ENCODE results near the gene SLC40A1.

Gene SLC40A1

DNA sequence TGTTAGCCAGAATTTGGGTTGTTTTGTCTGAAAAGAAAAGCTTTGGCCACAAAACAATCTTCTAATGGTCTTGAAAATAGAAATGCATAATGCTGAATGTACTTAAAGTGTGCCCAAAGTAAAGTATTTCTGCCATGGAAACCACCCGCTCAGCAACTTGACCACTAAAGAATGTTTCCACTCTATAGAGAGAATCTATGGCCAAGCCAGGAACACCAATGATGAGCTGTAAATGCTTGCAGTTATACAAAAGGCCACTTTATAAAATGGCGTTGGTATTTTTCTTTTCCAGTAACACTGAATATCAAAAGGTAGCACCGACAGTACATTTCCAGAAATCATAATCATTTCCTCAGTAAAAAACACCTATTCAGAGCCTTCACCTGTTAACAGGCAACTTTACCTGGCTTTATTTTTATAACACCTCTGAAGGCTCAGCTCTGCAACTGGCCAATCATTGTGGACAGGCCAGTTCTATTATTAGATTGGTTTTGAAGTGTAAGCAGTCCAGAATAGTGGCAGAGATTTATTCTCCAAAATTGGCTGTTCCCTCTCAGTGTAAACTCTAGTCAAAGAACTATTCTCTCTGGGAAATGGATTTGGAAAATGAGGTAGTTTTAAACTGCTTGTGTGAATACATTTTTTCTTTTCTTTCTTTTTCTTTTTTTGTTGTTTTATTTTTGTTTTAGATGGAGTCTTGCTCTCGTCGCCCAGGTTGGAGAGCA lies 36.1 kb downstream of the SLC40A1 start:
- Histone ChIP-seq H3K27ac (no peak overlapping the region), H3K9me3 (ENCODE audit: low read depth, low read length) (no peaks in the 10 kb centered on the region), H3K36me3 (ENCODE audit: insufficient read depth, low read length) (no peaks in the 10 kb centered on the region), H3K4me3 (no peak overlapping the region), H3K9ac (ENCODE audit: insufficient read length) (no peak overlapping the region)
- no peak for TF ChIP-seq EZH2 (IDR thresholded peaks at IDR 0.05)
- no peak for DNase-seq (ENCODE audit: low read depth, low spot score)

DNA sequence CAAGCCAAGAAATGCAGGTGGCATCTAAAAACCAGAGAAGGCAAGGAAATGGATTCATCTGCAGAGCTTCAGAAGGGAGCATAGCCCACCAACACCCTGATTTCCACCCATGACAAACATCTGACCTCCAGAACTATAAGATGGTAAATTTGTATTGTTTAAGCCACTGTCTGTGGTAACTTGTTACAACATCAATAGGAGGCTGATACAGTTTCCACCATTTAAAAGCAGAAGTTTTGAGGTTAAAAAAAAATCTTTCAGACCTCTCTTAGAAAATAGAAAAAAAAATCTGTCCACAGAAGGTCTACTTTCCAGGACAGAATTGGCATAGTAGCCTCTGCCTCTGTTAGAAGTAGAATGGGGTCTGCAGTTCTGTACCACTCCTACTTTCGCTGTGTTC lies 37.2 kb downstream of the SLC40A1 start:
- DNase-seq (ENCODE audit: low read depth, low spot score): no peak
- H3K9ac ChIP-seq (ENCODE audit: insufficient read length): no peak overlapping the region
- H3K9me3 ChIP-seq (ENCODE audit: low read depth, low read length): no peaks in the 10 kb centered on the region
- H3K4me3 ChIP-seq: no peak overlapping the region
- TF ChIP-seq POLR2AphosphoS5 (IDR thresholded peaks at IDR 0.05; ENCODE audit: borderline replicate concordance, low read depth, low read length) (no peak), EZH2 (IDR thresholded peaks at IDR 0.05) (no peak), FOXP2 (optimal IDR thresholded peaks at IDR 0.05; ENCODE audit: control extremely low read depth, extremely low read length, insufficient read depth) (no peak)
- H3K27ac ChIP-seq: no peak overlapping the region
- no peaks in the 10 kb centered on the region for H3K36me3 ChIP-seq (ENCODE audit: insufficient read depth, low read length)

DNA sequence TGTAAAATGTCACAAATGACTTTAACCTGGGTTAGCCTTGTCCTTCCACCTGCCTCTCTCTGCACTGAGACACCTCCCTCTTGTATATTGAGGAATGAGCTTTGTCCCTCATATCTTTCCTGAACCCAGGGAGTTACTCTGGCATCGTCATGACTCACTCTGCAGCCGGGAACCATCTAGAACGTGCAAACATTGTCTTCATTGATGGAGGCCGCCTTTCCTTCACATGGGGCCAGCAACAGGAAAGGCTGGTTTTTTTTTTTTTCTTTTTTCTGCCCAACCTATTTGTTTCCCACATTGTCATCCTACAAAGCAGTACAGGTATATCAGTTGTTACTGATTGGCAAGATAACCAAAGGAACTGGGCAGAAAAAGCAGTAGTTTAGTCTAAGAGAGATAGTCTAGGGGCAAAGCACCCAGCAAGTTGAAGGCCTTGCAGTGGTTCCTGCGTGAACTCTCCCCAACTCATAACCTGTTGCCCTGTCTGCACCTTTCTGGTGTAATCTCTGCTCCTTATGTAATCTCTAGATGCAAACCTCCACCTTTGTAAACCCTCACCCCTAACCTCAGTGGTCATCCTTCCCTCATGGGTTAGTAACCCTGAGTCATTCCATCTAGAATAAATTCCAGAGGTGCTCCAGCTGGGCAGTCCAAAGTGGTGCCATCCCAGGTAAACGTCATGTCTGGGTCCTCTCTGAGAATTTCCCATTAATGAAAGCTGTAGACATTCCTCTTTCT lies 38.3 kb downstream of the SLC40A1 start:
- Histone ChIP-seq H3K9ac (ENCODE audit: insufficient read length) (no peak overlapping the region), H3K4me3 (no peak overlapping the region), H3K36me3 (ENCODE audit: insufficient read depth, low read length) (no peaks in the 10 kb centered on the region), H3K27ac (no peak overlapping the region), H3K9me3 (ENCODE audit: low read depth, low read length) (no peaks in the 10 kb centered on the region)
- TF ChIP-seq EZH2 (IDR thresholded peaks at IDR 0.05) (no peak), POLR2AphosphoS5 (IDR thresholded peaks at IDR 0.05; ENCODE audit: borderline replicate concordance, low read depth, low read length) (no peak), FOXP2 (optimal IDR thresholded peaks at IDR 0.05; ENCODE audit: control extremely low read depth, extremely low read length, insufficient read depth) (no peak)
- no peak for DNase-seq (ENCODE audit: low read depth, low spot score)

DNA sequence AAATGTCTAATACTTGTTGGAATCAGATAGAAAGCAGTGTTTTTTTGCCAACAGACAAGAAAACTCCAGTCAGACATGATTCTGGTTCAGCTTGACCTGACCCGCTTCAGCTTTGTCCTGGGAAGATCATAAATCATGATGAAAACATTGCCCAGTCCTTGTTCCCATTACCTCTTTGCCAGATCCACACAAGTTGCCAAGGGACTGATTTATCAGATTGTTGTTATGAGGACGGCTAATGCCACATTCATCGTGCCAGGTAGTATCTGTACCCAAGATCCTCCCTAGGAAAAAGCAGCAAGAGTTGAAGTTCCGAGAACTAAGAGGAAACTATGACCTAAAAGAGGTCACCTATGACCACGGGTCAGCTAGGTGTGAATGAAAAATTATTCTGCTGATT lies 39.0 kb downstream of the SLC40A1 start:
- no peak overlapping the region for H3K4me3 ChIP-seq
- no peaks in the 10 kb centered on the region for H3K9me3 ChIP-seq (ENCODE audit: low read depth, low read length)
- no peak for DNase-seq (ENCODE audit: low read depth, low spot score)
- TF ChIP-seq EZH2 (IDR thresholded peaks at IDR 0.05) (no peak), POLR2AphosphoS5 (IDR thresholded peaks at IDR 0.05; ENCODE audit: borderline replicate concordance, low read depth, low read length) (no peak), FOXP2 (optimal IDR thresholded peaks at IDR 0.05; ENCODE audit: control extremely low read depth, extremely low read length, insufficient read depth) (no peak)
- no peaks in the 10 kb centered on the region for H3K36me3 ChIP-seq (ENCODE audit: insufficient read depth, low read length)
- no peak overlapping the region for H3K9ac ChIP-seq (ENCODE audit: insufficient read length)
- no peak overlapping the region for H3K27ac ChIP-seq

DNA sequence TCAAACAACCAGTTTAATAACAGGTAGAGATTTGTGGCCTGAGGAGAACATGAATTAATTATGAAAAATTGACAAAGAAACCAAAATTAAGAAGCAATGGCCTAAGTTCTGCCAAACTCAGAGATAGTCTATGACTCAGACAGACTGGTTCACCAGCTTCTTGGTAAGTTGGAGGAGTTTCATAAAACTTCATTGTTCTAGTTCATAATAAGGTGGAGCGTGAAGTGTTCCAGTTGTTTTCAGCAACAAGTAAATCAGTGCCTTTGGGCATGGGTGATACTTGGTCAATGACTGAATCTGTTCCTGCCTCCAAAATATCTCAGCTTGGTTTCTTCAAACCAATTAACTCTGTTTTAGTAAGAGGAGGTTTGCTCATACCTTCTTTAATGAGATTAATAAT lies 40.0 kb downstream of the SLC40A1 start:
- Histone ChIP-seq H3K4me3 (no peak overlapping the region), H3K27ac (no peak overlapping the region), H3K36me3 (ENCODE audit: insufficient read depth, low read length) (no peaks in the 10 kb centered on the region), H3K9ac (ENCODE audit: insufficient read length) (no peak overlapping the region), H3K9me3 (ENCODE audit: low read depth, low read length) (no peaks in the 10 kb centered on the region)
- DNase-seq (ENCODE audit: low read depth, low spot score): no peak
- TF ChIP-seq POLR2AphosphoS5 (IDR thresholded peaks at IDR 0.05; ENCODE audit: borderline replicate concordance, low read depth, low read length) (no peak), EZH2 (IDR thresholded peaks at IDR 0.05) (no peak), FOXP2 (optimal IDR thresholded peaks at IDR 0.05; ENCODE audit: control extremely low read depth, extremely low read length, insufficient read depth) (no peak)

DNA sequence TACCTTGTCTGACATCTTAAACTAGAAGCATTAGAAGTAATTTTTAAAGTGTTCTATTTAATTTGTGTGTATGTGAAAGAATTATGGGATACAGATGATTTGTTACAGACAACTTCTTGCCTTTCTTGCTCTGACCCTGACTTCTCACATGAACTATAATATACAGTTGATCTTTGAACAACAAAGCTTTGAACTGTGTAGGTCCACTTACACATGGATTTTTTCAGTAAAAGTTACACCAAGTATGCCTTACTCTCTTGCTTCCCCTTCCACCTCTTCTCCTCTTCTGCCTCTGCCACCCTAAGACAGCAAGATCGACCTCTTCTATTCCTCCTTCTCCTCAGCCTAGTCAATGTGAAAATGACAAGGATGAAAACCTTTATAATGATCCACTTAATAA lies 42.2 kb downstream of the SLC40A1 start:
- no peak overlapping the region for H3K27ac ChIP-seq
- H3K9me3 ChIP-seq (ENCODE audit: low read depth, low read length): no peaks in the 10 kb centered on the region
- H3K9ac ChIP-seq (ENCODE audit: insufficient read length): no peak overlapping the region
- TF ChIP-seq POLR2AphosphoS5 (IDR thresholded peaks at IDR 0.05; ENCODE audit: borderline replicate concordance, low read depth, low read length) (no peak), EZH2 (IDR thresholded peaks at IDR 0.05) (no peak), FOXP2 (optimal IDR thresholded peaks at IDR 0.05; ENCODE audit: control extremely low read depth, extremely low read length, insufficient read depth) (no peak)
- no peak overlapping the region for H3K4me3 ChIP-seq
- DNase-seq (ENCODE audit: low read depth, low spot score): no peak
- H3K36me3 ChIP-seq (ENCODE audit: insufficient read depth, low read length): no peaks in the 10 kb centered on the region

DNA sequence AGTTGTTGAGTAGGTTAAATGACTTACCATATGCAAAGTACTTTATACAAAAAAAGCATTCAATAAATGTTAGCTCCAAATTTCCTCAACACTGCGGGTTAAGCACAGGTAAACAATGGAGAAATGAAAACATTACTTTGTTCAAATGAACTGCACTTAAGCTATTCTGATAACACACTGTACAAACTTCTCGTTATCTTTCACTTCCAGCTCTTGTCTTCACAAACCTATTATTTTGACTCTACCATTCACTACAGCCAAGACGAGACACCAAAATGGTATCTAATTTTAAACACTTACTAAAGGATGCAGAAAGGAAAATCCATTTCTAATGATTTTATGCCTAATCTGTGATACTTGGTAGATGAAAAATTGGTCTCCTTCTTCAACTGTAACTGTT lies 43.8 kb downstream of the SLC40A1 start:
- Histone ChIP-seq H3K9me3 (ENCODE audit: low read depth, low read length) (no peaks in the 10 kb centered on the region), H3K36me3 (ENCODE audit: insufficient read depth, low read length) (no peaks in the 10 kb centered on the region), H3K9ac (ENCODE audit: insufficient read length) (no peak overlapping the region), H3K4me3 (no peak overlapping the region), H3K27ac (no peak overlapping the region)
- no peak for DNase-seq (ENCODE audit: low read depth, low spot score)
- TF ChIP-seq FOXP2 (optimal IDR thresholded peaks at IDR 0.05; ENCODE audit: control extremely low read depth, extremely low read length, insufficient read depth) (no peak), POLR2AphosphoS5 (IDR thresholded peaks at IDR 0.05; ENCODE audit: borderline replicate concordance, low read depth, low read length) (no peak), EZH2 (IDR thresholded peaks at IDR 0.05) (no peak)

DNA sequence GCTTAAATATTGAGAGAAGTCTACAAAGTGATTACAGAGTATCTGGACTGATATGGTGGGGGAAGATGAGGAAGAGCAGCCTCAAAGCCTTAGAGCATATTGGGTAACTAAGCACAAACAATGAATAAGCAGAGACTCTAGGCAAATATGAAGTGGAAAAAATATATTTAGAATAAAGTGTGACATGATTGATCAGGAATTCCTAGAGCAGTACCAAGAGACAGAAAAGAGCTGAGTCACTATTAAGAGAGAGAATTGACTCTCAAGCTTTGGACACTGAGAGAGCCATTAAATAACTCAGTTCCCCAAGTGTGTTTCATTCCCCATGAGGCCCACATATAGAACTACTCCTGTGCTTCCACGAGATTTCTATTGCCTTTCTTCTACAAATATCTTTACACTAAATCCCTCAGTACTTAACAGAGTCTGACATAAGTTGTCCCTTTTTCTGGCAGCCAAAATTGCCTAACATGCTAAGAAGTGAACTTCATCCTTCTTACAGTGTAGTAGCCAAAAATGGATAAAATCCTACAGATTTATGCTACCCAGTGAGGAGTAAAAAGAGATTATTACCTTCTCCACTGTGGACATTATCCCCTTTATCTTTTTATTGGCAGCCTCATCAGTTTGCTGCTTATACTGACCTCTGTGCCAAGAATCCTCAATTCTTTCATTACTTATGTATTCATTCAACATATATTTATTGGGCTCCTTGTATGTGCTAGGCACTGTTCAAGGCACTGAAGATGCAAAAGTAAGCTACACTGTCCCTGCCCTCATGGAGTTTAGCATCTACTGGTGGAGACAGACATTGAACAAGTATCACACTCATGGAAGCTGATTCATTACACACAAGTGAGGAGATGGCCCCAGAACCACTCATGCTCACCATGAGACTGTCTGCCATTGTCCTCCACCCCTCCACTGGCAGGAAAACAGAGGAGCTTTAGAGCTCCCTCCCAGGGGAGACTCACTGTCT lies 45.4 kb downstream of the SLC40A1 start:
- TF ChIP-seq FOXP2 (optimal IDR thresholded peaks at IDR 0.05; ENCODE audit: control extremely low read depth, extremely low read length, insufficient read depth) (no peak), EZH2 (IDR thresholded peaks at IDR 0.05) (no peak), POLR2AphosphoS5 (IDR thresholded peaks at IDR 0.05; ENCODE audit: borderline replicate concordance, low read depth, low read length) (no peak)
- H3K36me3 ChIP-seq (ENCODE audit: insufficient read depth, low read length): no peaks in the 10 kb centered on the region
- peak overlapping the region; percentile 69; the same call in 1 of the 2 replicates for H3K27ac ChIP-seq
- no peak for DNase-seq (ENCODE audit: low read depth, low spot score)
- H3K9me3 ChIP-seq (ENCODE audit: low read depth, low read length): no peaks in the 10 kb centered on the region
- H3K4me3 ChIP-seq: no peak overlapping the region
- no peak overlapping the region for H3K9ac ChIP-seq (ENCODE audit: insufficient read length)
